Lung (tissue), 12 donors: Measurements from ENCODE around the gene GPX4. TPM values are rescaled to one million over a fixed set of nuclear protein-coding genes. Genes with fewer than 3 reads are reported as not detected.

Experiments used
- ATAC-seq: fragments of 200-7000 bp; cut with Tn5 transposase; one replicate; pipeline ENCODE4 v1.9.1; 2020; ENCODE audit warnings: moderate number of reproducible peaks; ENCODE audit not compliant: insufficient read depth, low FRiP score
- DNase-seq, 3 donors: peaks; one replicate each; pipeline ENCODE4 v3.0.0-alpha.2; 2013 to 2017
- H3K27ac ChIP-seq, 2 donors: one replicate each; pipeline ENCODE4 v1.5.1; 2013; ENCODE audit warnings: mild to moderate bottlenecking in 2 of 2, moderate library complexity in 2 of 2, control low read depth in 1 of 2, inconsistent platforms in 1 of 2, low read depth in 1 of 2, low read length in 1 of 2
- H3K27me3 ChIP-seq, 3 donors: one replicate each; pipeline ENCODE4 v1.5.1; 2013; ENCODE audit warnings: low read length in 2 of 3; ENCODE audit not compliant: control insufficient read depth in 3 of 3, insufficient read depth in 3 of 3
- H3K36me3 ChIP-seq, 4 donors: one replicate each; pipeline ENCODE4 v1.5.1; 2013; ENCODE audit warnings: low read length in 4 of 4, mild to moderate bottlenecking in 1 of 4, moderate library complexity in 1 of 4; ENCODE audit not compliant: control insufficient read depth in 4 of 4, insufficient read depth in 4 of 4
- H3K4me1 ChIP-seq, 5 donors: one replicate each; pipeline ENCODE4 v1.5.1; 2013; ENCODE audit warnings: low read length in 5 of 5, mild to moderate bottlenecking in 2 of 5, moderate library complexity in 1 of 5; ENCODE audit not compliant: control insufficient read depth in 5 of 5, insufficient read depth in 5 of 5
- H3K4me3 ChIP-seq: one replicate; pipeline ENCODE4 v1.5.1; 2013; ENCODE audit warnings: mild to moderate bottlenecking, control low read depth, moderate library complexity
- H3K9ac ChIP-seq, 2 donors: one replicate each; pipeline ENCODE4 v1.5.1; 2013; ENCODE audit warnings: low read length in 2 of 2, control low read depth in 1 of 2; ENCODE audit not compliant: insufficient read depth in 1 of 2
- H3K9me3 ChIP-seq, 4 donors: one replicate each; pipeline ENCODE4 v1.5.1; 2013; ENCODE audit warnings: low read length in 3 of 4, mild to moderate bottlenecking in 1 of 4, moderate library complexity in 1 of 4; ENCODE audit not compliant: control insufficient read depth in 4 of 4, insufficient read depth in 3 of 4
- WGBS, 2 donors: extraction: QIAGEN DNeasy Blood & Tissue Kit; methylation state at CpG; one replicate each; pipeline ENCODE4 v1.1.7; 2013; 5-methylcytosine and 5-hydroxymethylcytosine counted together
- polyA plus RNA-seq, 2 donors: library from polyadenylated mRNA; stranded (reverse); fragments of 200-250 nt; gene quantifications; one replicate each; pipeline ENCODE4 v1.2.1, GENCODE V29; 2013
- total RNA-seq, 2 donors: library from RNA; depleted of rRNA in 1 of 2; stranded (reverse); fragments of >200 nt in 1 of 2; gene quantifications; one replicate each; pipeline ENCODE4 v1.2.1, GENCODE V29; 2014 to 2021
- TF ChIP-seq, protein P1 (sequence below): IDR thresholded peaks from 2 replicates; pipeline ENCODE4 v1.5.1; 2012; ENCODE audit warnings: mild to moderate bottlenecking; ENCODE audit errors: control extremely low read depth, extremely low read depth
- donor health status: control.
- donor health status: control.
- donor health status: Bipolar disorder and iron deficiency.
- donor health status: healthy.
- donor health status: DM: yes; HTN: yes; CAD: no.

Gene GPX4
- total and polyA plus RNA-seq, 4 donors, result 91.6 to 1,031 (median 466) TPM

- TF ChIP-seq, protein P1, sequence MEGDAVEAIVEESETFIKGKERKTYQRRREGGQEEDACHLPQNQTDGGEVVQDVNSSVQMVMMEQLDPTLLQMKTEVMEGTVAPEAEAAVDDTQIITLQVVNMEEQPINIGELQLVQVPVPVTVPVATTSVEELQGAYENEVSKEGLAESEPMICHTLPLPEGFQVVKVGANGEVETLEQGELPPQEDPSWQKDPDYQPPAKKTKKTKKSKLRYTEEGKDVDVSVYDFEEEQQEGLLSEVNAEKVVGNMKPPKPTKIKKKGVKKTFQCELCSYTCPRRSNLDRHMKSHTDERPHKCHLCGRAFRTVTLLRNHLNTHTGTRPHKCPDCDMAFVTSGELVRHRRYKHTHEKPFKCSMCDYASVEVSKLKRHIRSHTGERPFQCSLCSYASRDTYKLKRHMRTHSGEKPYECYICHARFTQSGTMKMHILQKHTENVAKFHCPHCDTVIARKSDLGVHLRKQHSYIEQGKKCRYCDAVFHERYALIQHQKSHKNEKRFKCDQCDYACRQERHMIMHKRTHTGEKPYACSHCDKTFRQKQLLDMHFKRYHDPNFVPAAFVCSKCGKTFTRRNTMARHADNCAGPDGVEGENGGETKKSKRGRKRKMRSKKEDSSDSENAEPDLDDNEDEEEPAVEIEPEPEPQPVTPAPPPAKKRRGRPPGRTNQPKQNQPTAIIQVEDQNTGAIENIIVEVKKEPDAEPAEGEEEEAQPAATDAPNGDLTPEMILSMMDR, result no peak
- DNase-seq (no peak), ATAC-seq (no peak)
- Histone ChIP-seq H3K4me1 (peaks cover 0 to 33% (median 0%) of the 10 kb centered on the region in 5 donors), H3K27ac (no peak overlapping the region), H3K4me3 (no peak overlapping the region), H3K9me3 (no peaks in the 10 kb centered on the region), H3K36me3 (peaks cover 0 to 24% (median 0%) of the 10 kb centered on the region in 4 donors), H3K9ac (no peak overlapping the region), H3K27me3 (peaks cover 0 to 46% (median 41%) of the 10 kb centered on the region in 3 donors)
- WGBS, 2 donors, result 63 to 80% methylated on average over 21 of the region's 21 CpGs
These were observed 33.2 kb upstream of the GPX4 start for GRCh38 chr19:1070576-1070930.

GRCh38 chr19:1070931-1071791 is 32.6 kb upstream of the GPX4 start:
- peaks cover 0 to 44% (median 39%) of the 10 kb centered on the region in 3 donors for H3K27me3 ChIP-seq
- H3K4me1 ChIP-seq, result peaks cover 0 to 30% (median 0%) of the 10 kb centered on the region in 5 donors
- no peak overlapping the region for H3K27ac ChIP-seq
- peaks cover 0 to 24% (median 0%) of the 10 kb centered on the region in 4 donors for H3K36me3 ChIP-seq
- no peaks in the 10 kb centered on the region for H3K9me3 ChIP-seq
- ATAC-seq, result no peak
- WGBS, 2 donors, result 47 to 67% methylated on average over 88 to 99 of the region's 99 CpGs
- H3K4me3 ChIP-seq, result no peak overlapping the region
- no peak overlapping the region for H3K9ac ChIP-seq
- TF ChIP-seq, protein P1, result no peak
- DNase-seq, result no peak

- ATAC-seq (no peak), DNase-seq (no peak)
- 86 to 96% methylated on average over 11 of the region's 11 CpGs for WGBS, 2 donors
- Histone ChIP-seq H3K27me3 (peaks cover 0 to 36% (median 33%) of the 10 kb centered on the region in 3 donors), H3K9ac (no peak overlapping the region), H3K4me3 (no peak overlapping the region), H3K27ac (no peak overlapping the region), H3K9me3 (no peaks in the 10 kb centered on the region), H3K36me3 (peaks cover 0 to 24% (median 0%) of the 10 kb centered on the region in 4 donors), H3K4me1 (peaks cover 0 to 23% (median 0%) of the 10 kb centered on the region in 5 donors)
- TF ChIP-seq, protein P1, result no peak
These were observed 31.3 kb upstream of the GPX4 start for GRCh38 chr19:1072371-1073015.
